ENCODE data around the gene ELMOD3.

DNA sequence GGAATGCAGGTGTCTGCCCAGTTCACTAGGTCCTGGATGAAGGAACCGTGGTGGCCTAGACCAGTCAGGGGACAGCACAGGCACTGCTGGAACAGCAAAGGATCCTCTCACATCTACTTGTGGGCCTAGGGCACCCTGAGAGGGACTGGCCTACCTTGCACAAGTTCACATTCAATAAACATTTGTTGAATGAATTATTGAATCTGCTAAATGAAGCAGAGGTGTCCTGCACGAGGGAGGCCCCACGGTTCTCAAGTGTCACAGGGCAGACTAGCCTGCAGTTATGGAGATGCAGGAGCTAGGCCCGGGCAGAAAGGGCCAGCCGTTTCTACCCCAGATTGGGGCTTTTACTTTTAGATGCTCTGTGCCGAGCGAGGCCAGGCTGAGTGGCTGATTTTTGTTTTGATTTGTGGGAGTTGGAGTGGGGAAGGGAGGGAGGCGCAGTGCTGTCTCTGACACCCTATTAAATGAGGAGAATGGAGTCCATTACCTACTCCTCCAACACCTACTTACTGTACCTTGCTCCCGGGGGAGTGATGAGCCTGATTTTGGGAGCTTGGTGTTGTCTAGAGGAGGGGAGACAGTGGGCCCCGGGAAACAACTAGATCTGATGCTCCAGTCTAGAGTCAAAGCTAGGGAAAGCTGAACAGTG is 82.4 kb downstream of the ELMOD3 start:
- TF ChIP-seq, protein P1, sequence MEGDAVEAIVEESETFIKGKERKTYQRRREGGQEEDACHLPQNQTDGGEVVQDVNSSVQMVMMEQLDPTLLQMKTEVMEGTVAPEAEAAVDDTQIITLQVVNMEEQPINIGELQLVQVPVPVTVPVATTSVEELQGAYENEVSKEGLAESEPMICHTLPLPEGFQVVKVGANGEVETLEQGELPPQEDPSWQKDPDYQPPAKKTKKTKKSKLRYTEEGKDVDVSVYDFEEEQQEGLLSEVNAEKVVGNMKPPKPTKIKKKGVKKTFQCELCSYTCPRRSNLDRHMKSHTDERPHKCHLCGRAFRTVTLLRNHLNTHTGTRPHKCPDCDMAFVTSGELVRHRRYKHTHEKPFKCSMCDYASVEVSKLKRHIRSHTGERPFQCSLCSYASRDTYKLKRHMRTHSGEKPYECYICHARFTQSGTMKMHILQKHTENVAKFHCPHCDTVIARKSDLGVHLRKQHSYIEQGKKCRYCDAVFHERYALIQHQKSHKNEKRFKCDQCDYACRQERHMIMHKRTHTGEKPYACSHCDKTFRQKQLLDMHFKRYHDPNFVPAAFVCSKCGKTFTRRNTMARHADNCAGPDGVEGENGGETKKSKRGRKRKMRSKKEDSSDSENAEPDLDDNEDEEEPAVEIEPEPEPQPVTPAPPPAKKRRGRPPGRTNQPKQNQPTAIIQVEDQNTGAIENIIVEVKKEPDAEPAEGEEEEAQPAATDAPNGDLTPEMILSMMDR (IDR thresholded peaks at IDR 0.05), result no peak
- TF ChIP-seq POLR2AphosphoS5 (IDR thresholded peaks at IDR 0.05), result no peak
